HG03196 (cell line): ENCODE data around the gene RPL5.

Source experiments
- ATAC-seq: cut with Tn5 transposase; IDR thresholded peaks from one replicate; pipeline ENCODE4 v1.9.1; 2021; ENCODE audit not compliant: unreplicated experiment

The RPL5 gene

GRCh38 chr1:92853299-92853698 is 21.5 kb downstream of the RPL5 start:
- ATAC-seq = no peak

DNA sequence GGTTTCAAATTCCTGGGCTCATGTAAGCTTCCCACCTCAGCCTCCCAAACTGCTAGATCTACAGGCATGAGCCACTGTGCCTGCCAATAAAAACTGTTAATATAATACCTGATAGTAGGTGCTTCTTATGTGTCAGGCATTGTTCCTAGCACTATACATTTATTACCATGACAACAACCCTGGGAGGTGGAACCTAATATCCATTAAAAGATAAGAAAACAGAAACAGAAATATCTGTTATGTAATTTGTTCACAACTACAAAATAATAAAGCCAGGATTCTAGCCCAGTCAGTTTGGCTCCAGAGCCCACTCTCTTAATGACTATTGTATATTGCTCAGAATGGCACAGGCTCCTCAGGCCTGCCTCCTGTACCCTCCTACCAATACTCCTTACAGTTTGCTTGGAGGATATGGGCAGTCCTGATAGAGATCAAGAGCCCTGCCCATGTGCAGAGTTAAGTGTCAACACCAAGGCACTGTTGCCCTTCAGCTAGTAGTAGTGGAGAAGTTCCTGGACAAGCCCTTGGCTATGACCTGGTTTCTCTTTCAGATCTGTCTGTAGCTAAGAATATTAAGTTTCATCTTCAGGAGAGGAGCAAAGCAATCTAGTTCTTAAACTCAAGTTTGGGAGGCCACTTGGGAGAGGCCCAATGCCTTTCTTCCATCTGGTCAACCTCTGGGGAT is 22.4 kb downstream of the RPL5 start:
- ATAC-seq = no peak

DNA sequence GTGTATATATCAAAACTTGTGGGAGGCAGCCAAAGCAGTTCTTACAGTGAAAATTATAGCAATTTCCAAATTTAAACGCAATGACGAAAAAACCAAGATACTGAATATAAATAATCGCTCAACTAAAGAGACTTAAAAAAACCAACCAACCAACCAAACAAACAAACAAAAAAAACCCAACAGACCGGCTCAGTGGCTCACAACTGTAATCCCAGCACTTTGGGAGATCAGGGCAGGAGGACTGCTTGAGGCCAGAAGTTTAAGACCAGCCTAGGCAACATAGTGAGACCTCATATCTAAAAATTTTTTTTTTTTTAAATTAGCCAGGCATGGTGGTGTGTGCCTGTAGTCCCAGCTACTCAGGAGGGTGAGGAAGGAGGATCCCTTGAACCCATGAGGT is 23.4 kb downstream of the RPL5 start:
- no peak for ATAC-seq

DNA sequence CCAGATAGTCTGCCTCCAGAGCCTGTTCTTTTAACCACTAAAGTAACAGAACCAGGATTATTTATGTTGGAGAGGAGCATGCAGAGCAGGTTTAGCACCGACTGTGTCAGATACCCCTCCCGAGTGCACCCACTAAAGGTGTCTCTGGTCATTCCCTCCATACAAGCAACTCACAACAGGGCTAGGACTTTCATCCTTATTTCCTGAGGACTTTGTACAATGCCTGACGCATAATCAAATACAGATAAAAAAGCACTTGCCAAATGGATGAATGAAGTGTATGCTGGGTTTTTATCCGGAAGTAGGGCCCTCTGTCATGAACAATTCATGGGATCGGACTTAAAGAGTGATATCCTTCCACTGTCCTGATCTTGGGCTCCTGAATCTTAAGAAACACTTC is 26.0 kb downstream of the RPL5 start:
- ATAC-seq = no peak

DNA sequence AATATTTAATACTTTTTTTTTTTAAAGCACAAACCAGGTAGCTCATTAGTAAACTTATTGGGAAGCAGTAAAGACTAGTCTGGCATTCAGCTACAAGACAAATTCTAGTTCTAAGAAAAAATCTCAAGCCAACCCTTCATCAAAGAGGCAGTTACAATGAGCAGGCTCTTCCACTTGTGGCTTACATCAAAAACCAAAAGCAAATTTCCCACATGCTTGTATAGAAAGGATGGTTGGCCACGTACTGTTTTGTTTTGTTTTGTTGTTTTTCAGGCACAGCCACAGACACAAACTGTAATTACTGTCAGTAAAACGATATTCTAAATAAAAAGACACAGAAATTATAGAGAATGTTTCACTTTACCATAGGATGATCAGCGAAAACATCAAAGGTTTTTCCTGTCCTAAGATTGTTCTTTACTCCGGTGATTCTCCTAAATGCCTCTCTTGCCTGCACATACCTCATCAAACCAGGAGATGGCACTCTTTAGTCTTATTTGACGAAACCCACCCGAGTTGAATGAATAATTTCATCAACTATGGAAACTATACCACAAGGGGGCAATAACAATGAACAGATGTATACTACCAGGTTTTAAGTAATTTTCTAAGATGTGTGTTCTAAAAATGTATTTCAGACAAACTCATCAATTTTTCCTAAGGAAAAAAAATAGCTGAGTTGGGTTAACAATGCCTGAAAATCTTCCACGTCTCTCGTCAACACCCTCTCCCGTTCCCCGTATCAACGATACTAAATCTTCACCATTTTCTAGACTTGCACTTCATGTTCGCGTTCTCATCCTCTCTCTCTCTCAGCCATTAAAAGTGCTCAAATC is 26.9 kb downstream of the RPL5 start:
- no peak for ATAC-seq

DNA sequence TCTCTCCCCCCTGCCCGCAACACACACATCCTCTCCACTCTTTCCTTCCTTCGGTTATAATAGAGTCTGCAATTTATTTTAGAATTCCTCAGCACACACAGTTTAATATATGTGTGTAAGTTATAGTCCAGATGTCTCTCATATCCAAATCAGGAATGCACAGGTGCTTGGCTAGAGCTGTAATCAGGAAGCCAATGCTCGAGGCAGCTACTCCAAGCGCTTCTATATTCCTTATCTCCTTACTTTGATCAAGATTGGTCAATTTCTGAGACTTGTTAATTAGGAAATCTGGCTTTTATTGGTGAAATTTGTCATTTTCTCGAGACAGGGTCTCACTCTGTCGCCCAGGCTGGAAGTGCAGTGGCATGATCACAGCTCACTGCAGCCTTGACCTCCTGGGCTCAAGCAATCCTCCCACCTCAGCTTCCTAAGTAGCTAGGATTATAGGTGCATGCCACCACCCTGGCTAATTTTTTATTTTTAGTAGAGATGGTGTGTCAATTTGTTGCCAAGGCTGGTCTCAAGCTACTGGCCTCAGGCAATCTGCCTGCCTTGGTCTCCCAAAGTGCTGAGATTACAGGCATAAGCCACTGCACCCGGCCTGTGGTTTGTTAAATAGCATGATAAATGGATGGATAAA is 27.7 kb downstream of the RPL5 start:
- no peak for ATAC-seq

DNA sequence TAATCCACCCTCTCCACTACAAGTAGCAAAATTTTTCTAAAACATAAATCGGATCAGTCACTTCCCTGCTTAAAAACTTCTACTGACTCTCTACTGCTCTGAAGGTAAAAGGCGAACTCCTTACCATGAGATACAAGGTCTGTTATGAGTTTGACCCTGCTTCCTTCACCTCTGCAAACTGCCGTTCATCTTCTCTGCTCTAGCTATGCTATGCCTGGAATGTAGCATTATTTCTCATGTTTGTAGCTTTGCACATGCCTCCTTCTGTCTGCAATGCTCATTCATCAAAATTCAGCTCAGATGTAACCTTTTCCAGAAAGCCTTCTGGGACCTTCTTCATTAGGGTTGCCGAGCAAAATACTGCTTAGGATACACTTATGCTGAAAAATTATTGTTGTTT is 30.8 kb downstream of the RPL5 start:
- ATAC-seq = no peak

- ATAC-seq = no peak
These were observed 32.3 kb downstream of the RPL5 start for GRCh38 chr1:92864131-92864530.

DNA sequence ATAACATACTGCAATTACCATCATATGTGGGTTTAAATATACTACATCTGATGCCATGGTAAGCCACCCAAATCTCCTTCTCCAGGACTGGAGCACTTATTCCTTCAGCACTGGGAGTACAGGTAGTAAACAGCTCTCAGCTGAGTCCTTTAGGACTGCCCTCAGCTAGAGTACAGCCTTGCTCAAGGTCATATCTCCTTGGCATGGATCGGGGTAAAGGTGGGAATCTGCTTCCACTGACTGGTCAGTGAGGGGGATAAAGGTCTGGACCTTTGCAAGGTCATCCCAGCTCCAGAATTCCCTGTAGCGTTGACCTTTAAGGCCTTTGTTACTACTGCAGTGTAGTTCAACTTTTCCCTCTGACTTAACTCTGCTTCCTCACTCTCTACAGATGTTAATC is 38.8 kb downstream of the RPL5 start:
- no peak for ATAC-seq

GRCh38 chr1:92872719-92873118 is 40.9 kb downstream of the RPL5 start:
- no peak for ATAC-seq

DNA sequence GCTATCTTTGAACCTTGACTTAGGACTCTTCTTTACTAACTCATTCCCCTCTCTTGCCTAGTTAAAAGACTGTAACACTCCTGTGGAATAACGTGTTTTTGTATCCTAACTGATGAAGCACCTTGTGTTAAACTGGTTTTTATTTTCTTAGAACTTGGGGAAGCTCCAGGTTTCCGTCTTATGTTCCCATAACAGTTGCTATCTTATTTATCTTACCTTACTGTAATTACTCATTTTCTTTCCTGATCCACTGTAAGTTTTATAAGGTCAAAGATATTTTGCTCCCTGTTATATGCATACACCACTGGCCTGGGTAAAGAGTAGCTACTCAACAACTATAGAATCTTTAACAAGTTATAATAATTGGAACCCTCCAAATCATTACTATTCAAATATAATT is 43.1 kb downstream of the RPL5 start:
- ATAC-seq = no peak

DNA sequence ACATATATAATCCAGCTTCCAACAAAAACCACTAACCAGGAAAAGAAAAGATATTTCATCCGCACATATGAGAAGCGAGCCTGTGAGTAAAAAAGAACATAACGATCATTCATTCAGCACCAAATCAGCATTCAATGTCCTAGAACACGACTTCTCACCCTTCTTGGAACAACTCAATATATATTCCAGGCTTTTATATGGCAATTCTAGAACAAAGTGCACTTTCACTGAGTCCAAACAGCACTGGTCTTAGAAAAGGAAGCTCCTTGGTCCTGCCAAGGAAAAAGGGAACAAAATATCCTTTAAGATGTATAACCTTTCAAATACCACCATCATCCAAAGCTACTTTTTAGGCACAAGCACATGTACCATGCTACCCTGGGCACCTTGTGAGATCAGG is 44.5 kb downstream of the RPL5 start:
- ATAC-seq = no peak

DNA sequence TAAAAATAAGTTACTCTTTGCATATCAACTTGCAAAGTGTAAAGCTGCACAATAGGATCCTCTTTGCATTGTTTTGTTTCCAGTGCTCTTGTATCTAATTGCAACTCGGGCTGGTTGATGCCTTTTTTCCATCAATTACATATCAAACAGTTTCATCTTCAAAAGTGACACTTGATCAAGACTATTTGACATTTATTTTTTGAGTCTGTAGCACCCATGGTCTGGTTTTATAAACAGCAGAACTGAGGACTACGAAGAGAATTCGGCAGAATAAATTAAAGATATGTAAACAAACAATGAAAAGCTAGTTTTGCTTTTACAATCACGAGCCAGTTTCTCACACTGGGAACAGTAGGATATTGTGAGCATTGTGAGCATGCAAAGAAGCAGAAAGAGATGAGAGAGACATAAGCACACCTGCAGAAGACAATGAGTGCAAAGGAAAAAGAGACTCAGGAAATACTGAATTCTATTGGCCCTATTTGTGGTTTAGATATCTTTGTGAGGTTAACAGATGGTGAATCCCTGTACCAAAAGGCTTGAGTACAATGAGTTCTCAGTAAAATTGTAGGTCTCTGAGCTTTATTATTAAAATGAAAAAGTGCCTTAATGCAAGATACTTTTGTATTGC is 45.4 kb downstream of the RPL5 start:
- ATAC-seq = no peak

GRCh38 chr1:92877792-92878191 is 46.0 kb downstream of the RPL5 start:
- no peak for ATAC-seq

DNA sequence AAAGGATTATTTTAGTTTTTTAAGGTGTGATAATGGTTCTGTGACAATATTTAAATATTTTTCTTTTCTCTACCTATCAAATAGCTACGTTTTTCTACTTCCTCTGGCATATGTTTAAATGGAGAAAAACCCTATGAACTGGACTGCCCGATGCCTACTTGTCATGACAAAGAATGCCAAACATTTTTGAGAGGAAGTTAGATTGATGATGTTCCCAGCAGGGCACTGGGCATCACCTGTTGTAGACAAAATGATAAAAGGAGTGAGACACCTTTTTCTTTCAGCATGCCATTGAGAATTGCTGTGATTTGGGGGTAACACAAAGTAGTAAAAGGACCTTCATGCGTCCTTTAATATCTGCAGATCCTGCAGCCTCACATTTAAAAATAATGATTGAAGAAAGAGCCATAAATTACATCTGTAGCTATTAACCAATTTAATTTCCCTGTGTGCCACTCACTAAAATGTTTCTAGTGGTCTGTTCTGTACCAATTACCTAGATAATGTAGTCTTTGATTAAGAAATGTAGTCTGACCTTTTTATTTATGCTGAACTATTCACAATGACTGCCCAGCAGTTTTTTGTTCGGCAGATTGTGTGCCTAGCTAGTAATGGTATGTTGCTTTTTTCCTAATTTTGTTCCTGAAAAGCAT is 47.6 kb downstream of the RPL5 start:
- ATAC-seq = no peak

GRCh38 chr1:92881391-92881790 is 49.6 kb downstream of the RPL5 start:
- no peak for ATAC-seq

- no peak for ATAC-seq
These were observed 51.0 kb downstream of the RPL5 start for GRCh38 chr1:92882819-92883218.

- ATAC-seq = no peak
These were observed 51.5 kb downstream of the RPL5 start for GRCh38 chr1:92883297-92883696.

GRCh38 chr1:92884195-92884594 is 52.4 kb downstream of the RPL5 start:
- no peak for ATAC-seq

DNA sequence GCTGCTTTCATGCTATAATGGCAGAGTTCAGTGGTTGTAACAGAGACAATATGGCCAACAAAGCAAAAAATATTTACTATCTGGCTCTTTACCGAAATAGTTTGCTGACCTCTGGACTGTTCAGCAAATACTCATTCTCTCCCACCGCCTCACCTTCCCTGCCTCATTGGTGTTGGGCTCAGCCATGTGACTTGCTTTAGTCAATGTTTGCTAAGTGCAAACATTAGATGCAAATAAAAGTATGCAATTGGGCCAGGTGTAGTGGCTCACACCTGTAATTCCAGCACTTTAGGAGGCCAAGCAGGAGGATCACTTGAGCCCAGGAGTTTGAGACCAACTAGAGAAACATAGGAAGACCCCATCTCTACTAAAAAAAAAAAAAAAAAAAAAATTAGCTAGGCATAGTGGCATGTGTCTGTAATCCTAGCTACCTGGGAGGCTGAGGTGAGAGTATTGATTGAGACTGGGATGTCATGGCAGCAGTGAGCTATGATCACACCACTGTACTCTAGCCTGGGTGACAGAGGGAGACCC is 55.1 kb downstream of the RPL5 start:
- no peak for ATAC-seq

DNA sequence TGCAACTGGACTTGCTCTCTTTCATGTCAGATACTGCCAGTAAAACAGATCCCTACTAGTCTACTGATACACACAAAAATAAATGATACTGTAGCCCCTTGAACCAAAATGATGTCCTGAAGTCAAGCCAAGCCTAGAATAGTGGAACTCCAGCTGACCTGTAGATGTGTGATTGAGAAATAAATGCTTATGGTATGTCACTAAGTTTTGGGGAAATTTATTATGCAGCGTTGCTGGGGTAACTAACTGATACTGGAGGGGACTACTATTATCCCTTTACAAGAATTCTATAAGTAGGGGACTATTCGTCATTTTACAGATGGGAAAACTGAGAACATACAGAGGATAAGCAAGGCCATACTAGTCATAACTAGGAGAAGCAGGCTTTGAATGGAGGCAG is 55.6 kb downstream of the RPL5 start:
- no peak for ATAC-seq
